ENCODE data around the gene WNT6. TPM values are rescaled to one million over a fixed set of nuclear protein-coding genes. Genes with fewer than 3 reads are reported as not detected.

WNT6 gene
- total RNA-seq, 4 donors from 2014 or later = 0.19 to 2.7 (median 0.62) TPM

- no peak for DNase-seq (ENCODE audit: low spot score)
- no peak for ATAC-seq (ENCODE audit: low FRiP score)
- no peak for TF ChIP-seq CTCF (IDR thresholded peaks at IDR 0.05)
Measured at GRCh38 chr2:218856167-218856895, 3.3 kb upstream of the WNT6 start.

GRCh38 chr2:218856896-218857243 is 2.7 kb upstream of the WNT6 start:
- DNase-seq (ENCODE audit: low spot score) (no peak), ATAC-seq (ENCODE audit: low FRiP score) (no peak)
- TF ChIP-seq CTCF (IDR thresholded peaks at IDR 0.05) = no peak

GRCh38 chr2:218857371-218858137 is 2.1 kb upstream of the WNT6 start:
- DNase-seq (ENCODE audit: low spot score) = no peak
- ATAC-seq (ENCODE audit: low FRiP score) = no peak

GRCh38 chr2:218858138-218858445 is 1.5 kb upstream of the WNT6 start:
- no peak for TF ChIP-seq CTCF (IDR thresholded peaks at IDR 0.05)

More at GRCh38 chr2:218857371-218858137, 2.1 kb upstream of the WNT6 start:
- TF ChIP-seq CTCF (IDR thresholded peaks at IDR 0.05) = no peak

GRCh38 chr2:218858671-218859555 is 692 bp upstream of the WNT6 start:
- DNase-seq (ENCODE audit: low spot score) (no peak), ATAC-seq (ENCODE audit: low FRiP score) (no peak)
- TF ChIP-seq CTCF (IDR thresholded peaks at IDR 0.05) = no peak

More at GRCh38 chr2:218858138-218858445, 1.5 kb upstream of the WNT6 start:
- ATAC-seq (ENCODE audit: low FRiP score) = no peak
- no peak for DNase-seq (ENCODE audit: low spot score)

GRCh38 chr2:218859988-218860831 is 605 bp downstream of the WNT6 start:
- ATAC-seq (ENCODE audit: low FRiP score) (no peak), DNase-seq (ENCODE audit: low spot score) (no peak)

More at GRCh38 chr2:218859988-218860831, 605 bp downstream of the WNT6 start:
- no peak for TF ChIP-seq CTCF (IDR thresholded peaks at IDR 0.05)
